Measurements from ENCODE around the gene COL21A1.

Gene COL21A1

DNA sequence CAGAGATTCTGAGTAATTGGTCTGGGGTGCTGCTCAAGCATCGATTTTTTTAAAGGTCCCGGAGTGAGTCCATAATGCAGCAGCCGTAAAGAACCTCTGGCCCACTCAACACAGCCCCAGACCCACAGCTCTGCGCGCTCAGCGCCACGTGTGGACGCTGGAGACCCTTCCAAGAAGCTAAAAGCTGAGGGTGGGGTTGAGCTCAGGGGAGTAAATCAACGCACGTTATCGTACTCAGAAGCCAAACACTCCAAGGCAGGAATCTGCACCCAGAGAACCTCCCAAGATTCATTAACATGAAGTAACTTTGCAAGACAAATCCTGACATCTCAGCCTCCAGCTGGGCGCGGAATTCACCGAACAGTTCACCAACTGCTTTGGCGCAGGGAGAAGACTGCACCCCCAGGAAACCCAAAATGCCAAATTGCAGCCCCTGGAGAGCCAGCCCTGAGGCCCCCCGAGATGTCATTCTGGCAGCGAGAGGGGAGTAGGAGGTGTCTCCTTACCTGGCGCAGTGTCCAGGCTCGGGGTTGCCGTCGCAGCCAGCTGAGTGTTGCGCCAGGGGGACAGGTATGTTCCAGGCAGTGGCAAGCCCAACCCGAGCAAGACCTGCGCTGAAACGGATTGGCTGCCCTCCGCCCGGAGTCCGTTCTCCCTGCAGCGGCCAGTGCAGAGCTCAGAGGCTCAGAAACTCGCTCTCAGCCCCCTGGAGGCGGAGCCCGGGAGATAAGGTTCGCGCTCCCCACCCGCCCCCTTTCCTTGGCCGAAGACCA, at the start of gene COL21A1:
TSS of gene COL21A1 (minus strand) at position 700 of the 773 bp plus-strand sequence. CDS start 64,962 bp downstream, outside the sequence.
- no peak for DNase-seq (ENCODE audit: extremely low spot score)
- CTCF ChIA-PET, result no interaction called here

GRCh38 chr6:56293781-56294180, 46.4 kb upstream of the COL21A1 start:
- CTCF ChIA-PET, result no interaction called here

More for the DNA sequence above, at the start of gene COL21A1:
- POLR2A ChIA-PET, result interaction anchor here (0.5 kb wide), 1 partner anchor 51 kb away, joined by 5 read pairs; no protein-coding TSS in a partner anchor
- TF ChIP-seq CTCF (IDR thresholded peaks at IDR 0.05; ENCODE audit: control extremely low read depth, extremely low read depth, low read depth, missing control alignments), result no peak

DNA sequence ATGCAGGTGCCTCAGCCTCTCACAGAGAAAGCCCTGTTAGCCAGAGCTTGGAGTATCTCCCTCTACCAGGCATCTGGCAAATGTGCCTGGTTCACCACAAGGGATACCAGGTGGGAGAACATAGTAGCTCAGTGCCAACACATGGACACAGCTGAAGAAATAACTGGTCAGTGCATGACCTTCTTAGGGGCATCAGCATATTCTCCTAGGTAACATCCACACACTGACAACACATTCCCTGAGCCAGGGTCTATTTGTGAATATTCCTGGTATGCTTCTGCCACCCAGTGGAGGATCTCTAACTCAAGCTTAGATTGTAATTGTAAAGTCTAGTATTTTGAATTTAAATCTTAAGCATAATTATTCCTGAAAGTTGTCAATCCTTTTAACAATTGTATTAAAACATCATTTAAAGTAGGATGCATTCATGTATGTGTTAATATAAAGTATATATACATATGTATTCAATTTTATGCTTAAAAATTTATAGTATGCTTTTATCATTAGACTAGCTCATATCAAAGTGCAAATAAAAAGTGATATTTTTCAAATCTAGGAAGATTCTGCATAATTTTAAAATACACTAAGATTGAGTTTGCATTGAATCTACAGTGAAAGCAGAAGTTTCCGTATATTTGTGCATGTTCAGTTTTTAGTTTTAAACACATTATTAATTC, 45.3 kb upstream of the COL21A1 start:
- peak; percentile 16 for TF ChIP-seq CTCF (IDR thresholded peaks at IDR 0.05; ENCODE audit: control extremely low read depth, extremely low read depth, low read depth, missing control alignments)
- peak; percentile 15 for DNase-seq (ENCODE audit: extremely low spot score)
- POLR2A ChIA-PET, result no interaction called here
- CTCF ChIA-PET, result interaction anchor here (1.0 to 2.8 kb wide), 8 partner anchors 22 to 1023 kb away, joined by 3 to 12 read pairs (median 4); no protein-coding TSS in a partner anchor

More at GRCh38 chr6:56293781-56294180, 46.4 kb upstream of the COL21A1 start:
- POLR2A ChIA-PET, result no interaction called here
- no peak for DNase-seq (ENCODE audit: extremely low spot score)
- TF ChIP-seq CTCF (IDR thresholded peaks at IDR 0.05; ENCODE audit: control extremely low read depth, extremely low read depth, low read depth, missing control alignments), result no peak

DNA sequence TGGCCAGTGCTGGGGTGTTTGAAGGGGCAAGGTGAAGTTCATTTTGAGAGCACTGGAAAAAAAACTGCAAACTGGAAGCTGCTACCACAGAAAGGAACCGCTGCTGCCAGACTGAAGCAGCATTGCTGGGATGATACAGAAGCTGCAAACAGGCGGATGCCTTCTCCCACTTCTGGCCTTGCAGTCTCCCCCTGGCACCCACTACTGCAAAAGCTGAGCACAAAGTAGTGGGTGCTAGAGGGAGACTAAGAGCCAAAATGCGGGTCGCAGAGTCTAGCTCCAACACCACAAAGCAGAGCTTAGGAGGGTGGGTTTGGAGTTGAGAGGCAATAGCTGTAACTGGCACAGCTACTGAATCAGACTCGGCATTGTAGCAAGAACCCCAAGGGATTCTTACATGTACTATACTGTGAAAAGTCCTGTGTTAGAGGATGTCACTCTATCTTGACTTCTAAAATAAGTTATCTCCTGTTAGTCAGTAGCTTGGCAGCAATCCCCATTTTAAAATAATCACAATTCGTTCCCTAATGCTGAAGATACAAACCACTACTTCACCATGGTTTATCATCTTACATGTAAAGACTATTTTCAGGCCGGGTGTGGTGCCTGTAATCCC, 44.0 kb upstream of the COL21A1 start:
- CTCF ChIA-PET, result interaction anchor here (1.2 to 2.8 kb wide), 5 partner anchors 13 to 309 kb away, joined by 3 to 12 read pairs (median 4); no protein-coding TSS in a partner anchor
- POLR2A ChIA-PET, result no interaction called here
- DNase-seq (ENCODE audit: extremely low spot score), result no peak
- no peak for TF ChIP-seq CTCF (IDR thresholded peaks at IDR 0.05; ENCODE audit: control extremely low read depth, extremely low read depth, low read depth, missing control alignments)

GRCh38 chr6:56289721-56290120, 42.3 kb upstream of the COL21A1 start:
- CTCF ChIA-PET, result interaction anchor here (1.0 kb wide), 1 partner anchor 15 kb away, joined by 3 read pairs; no protein-coding TSS in a partner anchor

More at GRCh38 chr6:56289721-56290120, 42.3 kb upstream of the COL21A1 start:
- POLR2A ChIA-PET, result no interaction called here
- TF ChIP-seq CTCF (IDR thresholded peaks at IDR 0.05; ENCODE audit: control extremely low read depth, extremely low read depth, low read depth, missing control alignments), result no peak
- no peak for DNase-seq (ENCODE audit: extremely low spot score)
